Endothelial cell of umbilical vein (primary cell): ENCODE results near the gene GRIA1. TPM values are rescaled to one million over a fixed set of nuclear protein-coding genes. Genes with fewer than 3 reads are reported as not detected.

ENCODE experiments used
- BruUV-seq: library from RNA; stranded (reverse); fragments of 400-500 nt; replicated peaks from 2 replicates; lab custom pipeline; 2021; lab: Mats Ljungman, UMichigan
- CTCF ChIA-PET: fragments of 300-600, 350-600 bp; sonication (Branson Sonifier 250); formaldehyde crosslinking; loops from one replicate; lab custom pipeline; 2021; ENCODE audit warnings: antibody characterized with exemption, inconsistent platforms; lab: Charles Lee
- POLR2A ChIA-PET: fragments of 300-600, 350-600 bp; sonication (Branson Sonifier 250); formaldehyde crosslinking; loops from one replicate; lab custom pipeline; 2021; ENCODE audit warnings: antibody characterized with exemption, inconsistent platforms; lab: Charles Lee
- DNase-seq: peaks from one replicate; pipeline ENCODE4 v3.0.0-alpha.2; 2011; ENCODE audit warnings: low read depth, low spot score
- FAIRE-seq: peaks from 2 replicates; lab custom pipeline; 2011; peaks lifted over from hg19 to GRCh38; lab: Jason Lieb, UNC
- H2AFZ ChIP-seq: 2 replicates; pipeline ENCODE4 v1.6.0; 2012; ENCODE audit warnings: low read depth, low read length, control low read depth, inconsistent platforms
- H3K27ac ChIP-seq: 2 replicates; pipeline ENCODE4 v1.5.1; 2011; ENCODE audit warnings: low read depth, mild to moderate bottlenecking, control low read depth, low read length, moderate library complexity; ENCODE audit not compliant: insufficient read depth
- H3K27me3 ChIP-seq, 2 experiments: 2 replicates each; pipeline versions ENCODE4 v1.6.0 to v1.6.1; 2011; ENCODE audit warnings: low read length in 2 of 2, mixed read lengths in 1 of 2; ENCODE audit not compliant: control insufficient read depth in 2 of 2, insufficient read depth in 2 of 2
- H3K36me3 ChIP-seq, 2 experiments: 2 replicates in 1 of 2; 3 replicates in 1 of 2; pipeline ENCODE4 v1.5.1; 2011; ENCODE audit warnings: low read length in 2 of 2, mild to moderate bottlenecking in 1 of 2, moderate library complexity in 1 of 2; ENCODE audit not compliant: control insufficient read depth in 2 of 2, insufficient read depth in 2 of 2; ENCODE audit errors: extremely low read depth in 1 of 2
- H3K4me1 ChIP-seq: 3 replicates; pipeline ENCODE4 v1.5.1; 2011; ENCODE audit warnings: mild to moderate bottlenecking, low read length; ENCODE audit not compliant: control insufficient read depth, insufficient read depth; ENCODE audit errors: extremely low read depth
- H3K4me2 ChIP-seq: 2 replicates; pipeline ENCODE4 v1.6.1; 2011; ENCODE audit warnings: low read length, control low read depth, mixed read lengths; ENCODE audit not compliant: insufficient read depth
- H3K4me3 ChIP-seq, 3 experiments: fragments of 200-600 bp in 1 of 3; sonication (generic), shearing (Covaris generic) in 1 of 3; replicated peaks in 1 of 3; 2 replicates each; pipeline ENCODE4 v1.5.1; 2011 to 2016; ENCODE audit warnings: control low read depth in 3 of 3, low read length in 3 of 3, mild to moderate bottlenecking in 2 of 3, inconsistent platforms in 1 of 3, low read depth in 1 of 3, moderate library complexity in 1 of 3; ENCODE audit not compliant: insufficient read depth in 1 of 3
- H3K79me2 ChIP-seq: 2 replicates; pipeline ENCODE4 v1.6.0; 2012; ENCODE audit warnings: low read length, inconsistent platforms; ENCODE audit not compliant: control insufficient read depth, insufficient read depth
- H3K9ac ChIP-seq: replicated peaks from 2 replicates; pipeline ENCODE3; 2011; ENCODE audit warnings: low read length, control low read depth; ENCODE audit not compliant: insufficient read depth; ENCODE audit errors: extremely low read depth
- H3K9me1 ChIP-seq: replicated peaks from 3 replicates; pipeline ENCODE4 v1.6.0; 2011; ENCODE audit warnings: mild to moderate bottlenecking, low read length; ENCODE audit not compliant: control insufficient read depth, insufficient read depth; ENCODE audit errors: extremely low read depth
- H3K9me3 ChIP-seq: replicated peaks from 2 replicates; pipeline ENCODE4 v1.5.1; 2012; ENCODE audit warnings: low read length, inconsistent platforms; ENCODE audit not compliant: control insufficient read depth, insufficient read depth
- H4K20me1 ChIP-seq: replicated peaks from 2 replicates; pipeline ENCODE3; 2011; ENCODE audit warnings: mild to moderate bottlenecking, low read length; ENCODE audit not compliant: control insufficient read depth, insufficient read depth; ENCODE audit errors: extremely low read depth
- EZH2 ChIP-seq: IDR thresholded peaks from 2 replicates; pipeline ENCODE4 v1.6.1; 2012; ENCODE audit warnings: borderline replicate concordance, low read depth, mild to moderate bottlenecking, moderate library complexity, low read length, inconsistent platforms; ENCODE audit not compliant: severe bottlenecking
- FOS ChIP-seq: IDR thresholded peaks from 2 replicates; pipeline ENCODE4 v1.6.1; 2011; ENCODE audit warnings: mild to moderate bottlenecking, low read length, moderate library complexity, borderline replicate concordance; ENCODE audit not compliant: insufficient read depth
- GATA2 ChIP-seq: IDR thresholded peaks from 2 replicates; pipeline ENCODE4 v1.7.0; 2011; ENCODE audit warnings: low read depth, mild to moderate bottlenecking, moderate library complexity, mixed read lengths, low read length; ENCODE audit not compliant: insufficient read length, insufficient read depth
- JUN ChIP-seq: IDR thresholded peaks from 2 replicates; pipeline ENCODE4 v1.6.1; 2011; ENCODE audit warnings: borderline replicate concordance, low read depth; ENCODE audit not compliant: insufficient read length, insufficient read depth
- MYC ChIP-seq: IDR thresholded peaks from one replicate; pipeline ENCODE4 v1.6.1; 2011; ENCODE audit warnings: mild to moderate bottlenecking, low read depth, low read length
- POLR2A ChIP-seq: IDR thresholded peaks from 2 replicates; pipeline ENCODE4 v1.6.1; 2012; ENCODE audit warnings: low read depth, mild to moderate bottlenecking, control low read depth, low read length
- POLR2AphosphoS5 ChIP-seq: IDR thresholded peaks from 2 replicates; pipeline ENCODE4 v1.6.1; 2012; ENCODE audit warnings: low read depth, mild to moderate bottlenecking, control low read depth, low read length, moderate library complexity; ENCODE audit not compliant: insufficient read depth
- dilution Hi-C: fragments of 300-500 bp; cut with MboI; formaldehyde crosslinking; loops from one replicate; pipeline ENCODE4 v1.15.0; 2019; ENCODE audit warnings: low sequenced_read_pairs; ENCODE audit not compliant: extremely low pct_ligation_motif_present
- intact Hi-C: fragments of 100-400 bp; cut with micrococcal nuclease; formaldehyde crosslinking; loops from one replicate; pipeline ENCODE4 v1.10.0; 2022
- polyA plus RNA-seq, 4 experiments: library from polyadenylated mRNA; depleted of rRNA in 3 of 4; stranded (reverse) in 3 of 4; unstranded in 1 of 4; fragments of >200 nt; gene quantifications; 2 replicates each; pipeline versions ENCODE4 v1.2.1 to v1.2.3, GENCODE V29; 2011 to 2012; ENCODE audit warnings: missing spikeins in 1 of 4
- total RNA-seq: library from RNA; stranded (reverse); gene quantifications from 2 replicates; pipeline ENCODE4 v1.2.3, GENCODE V29; 2021
- TF ChIP-seq, protein P1 (sequence below): IDR thresholded peaks from 2 replicates; pipeline ENCODE4 v1.6.1; 2011; ENCODE audit not compliant: insufficient read depth, insufficient read length

Gene GRIA1
- total and polyA plus RNA-seq, 2 donors (not counting 3 experiments of a cell fraction or from before 2014, with no cell fraction given): not detected

DNA sequence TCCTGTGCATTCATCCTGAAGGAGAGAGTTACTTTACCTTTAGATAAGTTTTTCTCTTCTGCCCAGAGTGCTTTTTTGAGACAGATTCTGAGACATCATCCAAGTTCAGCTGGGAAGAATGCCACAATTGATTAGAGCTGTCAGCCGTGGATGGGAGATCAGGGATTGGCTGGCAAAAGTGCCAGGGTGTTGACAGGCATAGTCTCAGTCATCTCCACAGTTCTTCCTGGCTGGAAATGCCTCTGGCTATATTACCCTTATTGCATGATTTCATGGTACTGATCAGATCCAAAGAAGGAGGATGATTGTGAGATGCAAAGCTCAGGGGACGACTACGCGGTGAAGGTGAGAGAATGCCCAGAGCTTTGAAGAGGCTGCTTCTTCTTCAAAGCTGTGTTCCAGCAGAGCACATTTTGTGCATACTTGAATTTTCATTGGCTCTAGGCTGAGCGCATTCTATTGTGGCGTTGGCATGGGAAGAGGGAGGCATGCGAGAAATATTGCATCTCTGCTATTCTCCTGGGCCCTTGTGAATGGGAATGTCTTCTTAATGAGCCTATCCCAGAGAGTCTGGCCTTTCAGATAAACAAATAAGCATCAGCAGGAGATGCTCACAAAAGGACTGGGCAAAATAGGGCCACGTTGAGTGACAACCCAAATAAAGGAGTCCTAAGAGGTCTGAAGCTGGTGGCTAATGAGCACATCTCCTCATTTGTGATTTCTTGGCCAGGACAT lies 82.1 kb downstream of the GRIA1 start:
- ChIA-PET CTCF (no interaction called here), POLR2A (no interaction called here)
- Histone ChIP-seq H2AFZ (no peak overlapping the region), H3K4me3 (no peak overlapping the region), H3K9ac (no peak overlapping the region), H3K4me2 (no peak overlapping the region), H4K20me1 (no peaks in the 10 kb centered on the region), H3K27ac (no peak overlapping the region), H3K27me3 (no peaks in the 10 kb centered on the region), H3K9me1 (no peaks in the 10 kb centered on the region), H3K4me1 (no peaks in the 10 kb centered on the region), H3K79me2 (no peaks in the 10 kb centered on the region), H3K36me3 (no peaks in the 10 kb centered on the region), H3K9me3 (no peaks in the 10 kb centered on the region)
- intact Hi-C loops (no loop called here), dilution Hi-C loops (no loop called here)
- DNase-seq (no peak), FAIRE-seq (no peak)
- TF ChIP-seq FOS (no peak), POLR2A (no peak), MYC (no peak), POLR2AphosphoS5 (no peak), JUN (no peak), GATA2 (no peak), EZH2 (no peak)
- TF ChIP-seq, protein P1, sequence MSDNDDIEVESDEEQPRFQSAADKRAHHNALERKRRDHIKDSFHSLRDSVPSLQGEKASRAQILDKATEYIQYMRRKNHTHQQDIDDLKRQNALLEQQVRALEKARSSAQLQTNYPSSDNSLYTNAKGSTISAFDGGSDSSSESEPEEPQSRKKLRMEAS: no peak
- no TSS peak for BruUV-seq
